H1 (cell line): ENCODE data around the gene RFT1. TPM values are rescaled to one million over a fixed set of nuclear protein-coding genes. Genes with fewer than 3 reads are reported as not detected.

ENCODE experiments used
- GTF2F1 ChIP-seq: IDR thresholded peaks from 2 replicates; pipeline ENCODE4 v1.6.1; 2012; ENCODE audit warnings: low read depth, low read length, improper control_type of control experiment, borderline replicate concordance
- SP2 ChIP-seq: IDR thresholded peaks from 2 replicates; pipeline ENCODE4 v1.6.1; 2012; ENCODE audit warnings: mild to moderate bottlenecking, low read length, inconsistent platforms
- polyA plus RNA-seq, 7 experiments: library from polyadenylated mRNA; depleted of rRNA in 3 of 7; stranded (reverse) in 5 of 7; unstranded in 2 of 7; fragments of >200 nt in 5 of 7; fragments of 200-250 nt in 2 of 7; gene quantifications; 1 replicate in 5 of 7; 2 replicates in 1 of 7; 4 replicates in 1 of 7; pipeline versions ENCODE4 v1.2.1 to v1.2.3, GENCODE V29; 2011 to 2013; ENCODE audit warnings: missing spikeins in 2 of 7, mixed read lengths in 2 of 7
- total RNA-seq: library from RNA; stranded (reverse); fragmentation: NEBNext Ultra II Directional; extraction: Animal tissue kit (Norgen Biotek cat#: 25700); gene quantifications from 2 replicates; pipeline ENCODE4 v1.2.1, GENCODE V29; 2021

The RFT1 gene
- total and polyA plus RNA-seq, 2 of the 8 experiments (the other 6 are each of a cell fraction or from before 2014, with no cell fraction given), result 27.7 to 42.4 TPM

DNA sequence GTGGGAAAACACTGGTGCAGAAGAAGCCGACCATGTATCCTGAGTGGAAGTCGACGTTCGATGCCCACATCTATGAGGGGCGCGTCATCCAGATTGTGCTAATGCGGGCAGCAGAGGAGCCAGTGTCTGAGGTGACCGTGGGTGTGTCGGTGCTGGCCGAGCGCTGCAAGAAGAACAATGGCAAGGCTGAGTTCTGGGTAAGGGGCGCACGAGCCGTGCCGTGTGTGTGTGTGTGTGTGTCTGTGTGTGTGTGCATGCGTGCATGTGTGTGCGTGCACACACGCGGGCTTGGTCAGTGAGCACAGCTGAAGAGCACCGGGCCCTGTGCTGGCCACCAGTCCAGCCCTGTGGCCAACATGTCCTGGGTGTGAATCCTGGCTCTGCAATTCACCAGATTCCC is 49.3 kb upstream of the RFT1 start (continued):
- TF ChIP-seq SP2, result no peak
- TF ChIP-seq GTF2F1, result no peak
